Measurements from ENCODE around the gene CAMK1D. TPM values are rescaled to one million over a fixed set of nuclear protein-coding genes. Genes with fewer than 3 reads are reported as not detected.
"Not testable (repeated sequence)": the region's sequence is repeated elsewhere in the genome, so short reads cannot be mapped to it uniquely, and the experiment has no call there.

CAMK1D gene
- polyA plus RNA-seq, 1 donor (not counting 4 experiments of a cell fraction or from before 2014, with no cell fraction given): 0.76 TPM

DNA sequence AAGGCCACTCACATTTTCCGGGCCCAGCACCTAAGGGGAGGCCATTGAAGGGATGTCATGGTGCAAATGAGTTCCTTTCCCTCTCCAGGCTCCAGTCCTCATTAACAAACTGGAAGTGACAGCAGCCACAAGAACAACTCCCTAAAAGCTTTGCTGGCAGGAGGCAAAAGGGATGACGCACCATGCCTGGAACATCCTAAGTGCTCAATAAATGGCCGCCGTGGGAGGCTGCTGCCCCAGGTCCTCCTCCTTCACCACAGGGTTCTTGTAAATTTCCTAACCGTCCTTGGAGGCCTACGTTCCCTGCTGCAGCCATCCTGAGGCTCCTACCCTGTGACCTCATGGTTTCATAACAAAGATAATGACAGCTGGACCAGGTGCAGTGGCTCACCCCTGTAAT is 41.3 kb upstream of the CAMK1D start:
- Histone ChIP-seq H3K4me3 (ENCODE audit: control insufficient read depth in 2 of 3, extremely low read depth in 1 of 3, insufficient read depth in 2 of 3, low read depth in 1 of 3, low read length in 3 of 3) (no peak overlapping the region), H3K9me3 (ENCODE audit: control insufficient read depth, low read depth, low read length) (no peaks in the 10 kb centered on the region), H3K4me2 (ENCODE audit: control insufficient read depth, extremely low read depth, insufficient read depth, low read depth, low read length) (no peak overlapping the region), H4K20me1 (ENCODE audit: control insufficient read depth, extremely low read depth, insufficient read depth, low read length) (no peaks in the 10 kb centered on the region), H3K4me1 (ENCODE audit: control insufficient read depth, extremely low read depth, insufficient read depth, low read length) (no peaks in the 10 kb centered on the region), H3K36me3 (ENCODE audit: control insufficient read depth in 2 of 2, extremely low read depth in 1 of 2, insufficient read depth in 2 of 2, low read length in 2 of 2) (no peaks in the 10 kb centered on the region), H2AFZ (ENCODE audit: control insufficient read depth, low read length) (no peak overlapping the region), H3K9me1 (ENCODE audit: control insufficient read depth, extremely low read depth, insufficient read depth, low read length) (no peaks in the 10 kb centered on the region), H3K27ac (ENCODE audit: control insufficient read depth, insufficient read depth, low read length) (no peak overlapping the region), H3K27me3 (ENCODE audit: control insufficient read depth, extremely low read depth, insufficient read depth, low read length) (no peaks in the 10 kb centered on the region), H3K79me2 (ENCODE audit: control insufficient read depth, insufficient read depth, low read length) (no peaks in the 10 kb centered on the region), H3K9ac (ENCODE audit: control insufficient read depth, extremely low read depth, insufficient read depth, low read length) (no peak overlapping the region)
- dilution Hi-C loops (cut with MboI; ENCODE audit: extremely low pct_ligation_motif_present, low sequenced_read_pairs): no loop called here
- no peak for DNase-seq (ENCODE audit: low read depth, low spot score)
- TF ChIP-seq CTCF (optimal IDR thresholded peaks at IDR 0.05 in 1 of 3, IDR thresholded peaks at IDR 0.05 in 1 of 3, conservative IDR thresholded peaks at IDR 0.05 in 1 of 3; ENCODE audit: extremely low read depth in 1 of 3, insufficient read depth in 2 of 3, low read length in 3 of 3): no peak
- no peak for TF ChIP-seq EZH2 (IDR thresholded peaks at IDR 0.05; ENCODE audit: low read length)
- no peak for FAIRE-seq

DNA sequence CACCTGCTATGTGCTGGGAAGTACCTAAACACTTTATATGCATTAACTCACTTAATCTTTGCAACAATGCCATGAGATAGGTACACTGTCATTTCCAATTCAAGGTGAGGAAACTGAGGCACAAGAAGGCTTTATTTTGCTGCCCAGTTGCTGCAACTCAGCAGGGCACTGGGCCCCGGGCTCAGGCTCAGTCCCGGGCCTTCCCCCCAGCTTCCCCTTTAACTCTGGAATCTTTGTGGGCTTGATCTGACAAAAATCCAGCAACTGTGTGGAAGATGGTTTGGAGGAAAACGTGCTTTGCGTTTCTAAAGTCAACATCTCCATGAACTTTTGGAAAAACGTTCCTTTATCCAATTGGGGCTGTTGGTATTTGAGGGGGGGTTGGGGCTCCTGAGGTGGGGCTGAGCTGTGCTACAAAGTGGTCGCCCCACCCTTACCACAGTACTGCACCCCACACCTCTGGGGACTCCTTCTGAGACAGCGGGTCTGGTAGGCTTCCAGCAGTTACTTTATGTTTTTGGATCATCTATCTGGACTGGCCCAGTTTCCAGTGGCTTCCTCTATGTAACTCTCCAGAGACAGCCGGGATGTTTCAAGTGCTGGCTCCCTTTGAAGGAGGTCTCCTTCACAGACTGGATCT is 40.5 kb upstream of the CAMK1D start:
- FAIRE-seq: no peak

GRCh38 chr10:12309783-12310182 is 39.6 kb upstream of the CAMK1D start:
- H3K36me3 ChIP-seq (ENCODE audit: control insufficient read depth in 2 of 2, extremely low read depth in 1 of 2, insufficient read depth in 2 of 2, low read length in 2 of 2); DNase-seq (ENCODE audit: low read depth, low spot score); H3K27ac ChIP-seq (ENCODE audit: control insufficient read depth, insufficient read depth, low read length); H3K27me3 ChIP-seq (ENCODE audit: control insufficient read depth, extremely low read depth, insufficient read depth, low read length); H3K9ac ChIP-seq (ENCODE audit: control insufficient read depth, extremely low read depth, insufficient read depth, low read length); H2AFZ ChIP-seq (ENCODE audit: control insufficient read depth, low read length); FAIRE-seq; H3K79me2 ChIP-seq (ENCODE audit: control insufficient read depth, insufficient read depth, low read length); H3K4me3 ChIP-seq (ENCODE audit: control insufficient read depth in 2 of 3, extremely low read depth in 1 of 3, insufficient read depth in 2 of 3, low read depth in 1 of 3, low read length in 3 of 3); dilution Hi-C loops (cut with MboI; ENCODE audit: extremely low pct_ligation_motif_present, low sequenced_read_pairs); H4K20me1 ChIP-seq (ENCODE audit: control insufficient read depth, extremely low read depth, insufficient read depth, low read length); H3K4me1 ChIP-seq (ENCODE audit: control insufficient read depth, extremely low read depth, insufficient read depth, low read length); H3K9me3 ChIP-seq (ENCODE audit: control insufficient read depth, low read depth, low read length); H3K4me2 ChIP-seq (ENCODE audit: control insufficient read depth, extremely low read depth, insufficient read depth, low read depth, low read length); H3K9me1 ChIP-seq (ENCODE audit: control insufficient read depth, extremely low read depth, insufficient read depth, low read length): not testable (repeated sequence)

More for the DNA sequence above, 40.5 kb upstream of the CAMK1D start:
- Histone ChIP-seq H3K27ac (ENCODE audit: control insufficient read depth, insufficient read depth, low read length) (no peak overlapping the region), H3K9ac (ENCODE audit: control insufficient read depth, extremely low read depth, insufficient read depth, low read length) (no peak overlapping the region), H3K27me3 (ENCODE audit: control insufficient read depth, extremely low read depth, insufficient read depth, low read length) (no peaks in the 10 kb centered on the region), H3K9me3 (ENCODE audit: control insufficient read depth, low read depth, low read length) (no peaks in the 10 kb centered on the region), H4K20me1 (ENCODE audit: control insufficient read depth, extremely low read depth, insufficient read depth, low read length) (no peaks in the 10 kb centered on the region), H3K9me1 (ENCODE audit: control insufficient read depth, extremely low read depth, insufficient read depth, low read length) (no peaks in the 10 kb centered on the region), H3K79me2 (ENCODE audit: control insufficient read depth, insufficient read depth, low read length) (no peaks in the 10 kb centered on the region), H3K4me1 (ENCODE audit: control insufficient read depth, extremely low read depth, insufficient read depth, low read length) (no peaks in the 10 kb centered on the region), H2AFZ (ENCODE audit: control insufficient read depth, low read length) (no peak overlapping the region), H3K4me3 (ENCODE audit: control insufficient read depth in 2 of 3, extremely low read depth in 1 of 3, insufficient read depth in 2 of 3, low read depth in 1 of 3, low read length in 3 of 3) (no peak overlapping the region), H3K4me2 (ENCODE audit: control insufficient read depth, extremely low read depth, insufficient read depth, low read depth, low read length) (no peak overlapping the region), H3K36me3 (ENCODE audit: control insufficient read depth in 2 of 2, extremely low read depth in 1 of 2, insufficient read depth in 2 of 2, low read length in 2 of 2) (no peaks in the 10 kb centered on the region)
- DNase-seq (ENCODE audit: low read depth, low spot score): no peak
- dilution Hi-C loops (cut with MboI; ENCODE audit: extremely low pct_ligation_motif_present, low sequenced_read_pairs): no loop called here
- no peak for TF ChIP-seq EZH2 (IDR thresholded peaks at IDR 0.05; ENCODE audit: low read length)
- no peak for TF ChIP-seq CTCF (optimal IDR thresholded peaks at IDR 0.05 in 1 of 3, IDR thresholded peaks at IDR 0.05 in 1 of 3, conservative IDR thresholded peaks at IDR 0.05 in 1 of 3; ENCODE audit: extremely low read depth in 1 of 3, insufficient read depth in 2 of 3, low read length in 3 of 3)

Measured in keratinocyte (primary cell).